GM12878 (cell line): ENCODE results near the gene RANBP6.

Experiments used
- CBFB ChIP-seq: IDR thresholded peaks from 2 replicates; pipeline ENCODE4 v1.6.1; 2016; ENCODE audit warnings: antibody characterized with exemption, low read depth
- MYC ChIP-seq: IDR thresholded peaks from 2 replicates; pipeline ENCODE4 v1.6.1; 2011; ENCODE audit warnings: mild to moderate bottlenecking, low read length, moderate library complexity, inconsistent platforms; ENCODE audit not compliant: insufficient read depth, insufficient replicate concordance, insufficient read length, severe bottlenecking
- NFYB ChIP-seq: IDR thresholded peaks from 2 replicates; pipeline ENCODE4 v1.6.1; 2011; ENCODE audit warnings: low read depth, mild to moderate bottlenecking, low read length, improper control_type of control experiment, moderate library complexity; ENCODE audit not compliant: insufficient read depth
- SREBF1 ChIP-seq: IDR thresholded peaks from 2 replicates; pipeline ENCODE4 v1.6.1; 2012; ENCODE audit warnings: mild to moderate bottlenecking, low read length

- TF ChIP-seq NFYB: no peak
- no peak for TF ChIP-seq MYC
- TF ChIP-seq SREBF1: no peak
- no peak for TF ChIP-seq CBFB
These were observed 37.0 kb upstream of the RANBP6 start for GRCh38 chr9:6052293-6052919.
